GM12875 (cell line): ENCODE measurements around the gene CNR2.

Experiments used
- H3K4me3 ChIP-seq: one replicate; pipeline ENCODE4 v1.5.1; 2011; ENCODE audit warnings: low read depth, low read length, control low read depth
- TF ChIP-seq, protein P1 (sequence below): IDR thresholded peaks from 2 replicates; pipeline ENCODE4 v1.5.1; 2011; ENCODE audit warnings: low read depth, mild to moderate bottlenecking, control low read depth, inconsistent platforms, low read length, moderate library complexity, borderline replicate concordance; ENCODE audit not compliant: insufficient read depth

CNR2 gene

DNA sequence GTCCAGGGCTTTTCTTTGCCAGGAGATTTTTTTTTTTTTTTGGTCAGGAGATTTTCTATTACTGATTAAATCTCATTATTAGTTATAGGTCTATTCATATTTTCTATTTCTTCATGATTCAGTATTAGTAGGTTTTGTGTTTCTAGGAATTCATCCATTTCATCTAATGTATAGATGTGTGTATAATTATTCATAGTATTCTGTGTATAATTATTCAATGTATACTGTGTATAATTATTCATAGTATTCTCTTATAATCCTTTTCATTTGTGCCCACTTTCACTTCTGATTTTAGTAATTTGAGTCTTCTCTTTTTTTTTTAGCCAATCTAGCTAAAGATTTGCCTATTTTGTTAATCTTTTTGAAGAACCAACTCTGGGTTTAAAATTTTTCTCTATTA is 34.2 kb upstream of the CNR2 start:
- TF ChIP-seq, protein P1, sequence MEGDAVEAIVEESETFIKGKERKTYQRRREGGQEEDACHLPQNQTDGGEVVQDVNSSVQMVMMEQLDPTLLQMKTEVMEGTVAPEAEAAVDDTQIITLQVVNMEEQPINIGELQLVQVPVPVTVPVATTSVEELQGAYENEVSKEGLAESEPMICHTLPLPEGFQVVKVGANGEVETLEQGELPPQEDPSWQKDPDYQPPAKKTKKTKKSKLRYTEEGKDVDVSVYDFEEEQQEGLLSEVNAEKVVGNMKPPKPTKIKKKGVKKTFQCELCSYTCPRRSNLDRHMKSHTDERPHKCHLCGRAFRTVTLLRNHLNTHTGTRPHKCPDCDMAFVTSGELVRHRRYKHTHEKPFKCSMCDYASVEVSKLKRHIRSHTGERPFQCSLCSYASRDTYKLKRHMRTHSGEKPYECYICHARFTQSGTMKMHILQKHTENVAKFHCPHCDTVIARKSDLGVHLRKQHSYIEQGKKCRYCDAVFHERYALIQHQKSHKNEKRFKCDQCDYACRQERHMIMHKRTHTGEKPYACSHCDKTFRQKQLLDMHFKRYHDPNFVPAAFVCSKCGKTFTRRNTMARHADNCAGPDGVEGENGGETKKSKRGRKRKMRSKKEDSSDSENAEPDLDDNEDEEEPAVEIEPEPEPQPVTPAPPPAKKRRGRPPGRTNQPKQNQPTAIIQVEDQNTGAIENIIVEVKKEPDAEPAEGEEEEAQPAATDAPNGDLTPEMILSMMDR, result no peak
- H3K4me3 ChIP-seq, result no peak overlapping the region

DNA sequence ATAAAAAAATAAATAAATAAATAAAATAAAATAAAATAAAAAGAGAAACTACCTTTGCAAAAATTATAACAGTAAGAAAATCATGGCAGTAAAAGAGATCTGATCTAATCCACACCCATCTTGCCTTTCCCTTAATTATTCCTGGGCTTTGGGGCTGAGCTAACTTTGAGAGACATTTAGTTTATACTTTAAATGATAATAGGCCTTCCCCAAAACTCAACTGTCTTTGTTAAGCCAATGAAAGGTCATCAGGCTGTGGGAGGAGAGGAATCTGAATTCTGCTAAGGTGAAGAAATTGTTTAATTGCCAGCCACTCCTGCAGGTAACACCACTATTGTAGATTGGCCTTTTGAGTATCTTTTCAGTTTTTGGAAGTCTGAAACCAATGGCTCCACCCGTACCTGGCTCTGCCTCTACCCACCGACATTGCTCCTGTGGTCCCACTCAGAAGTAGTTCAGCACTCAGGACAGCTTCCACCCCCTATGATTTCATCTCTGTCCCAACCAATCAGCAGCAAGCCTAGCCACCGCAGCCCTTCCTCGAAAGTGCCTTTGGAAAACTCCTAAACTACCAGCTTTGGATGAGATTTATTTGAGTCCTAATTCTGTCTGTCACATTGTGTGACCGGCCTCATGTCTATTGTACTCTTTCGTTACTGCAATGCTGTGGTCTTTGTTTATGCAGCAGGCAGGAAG is 23.5 kb upstream of the CNR2 start:
- no peak overlapping the region for H3K4me3 ChIP-seq
- TF ChIP-seq, protein P1, result no peak

DNA sequence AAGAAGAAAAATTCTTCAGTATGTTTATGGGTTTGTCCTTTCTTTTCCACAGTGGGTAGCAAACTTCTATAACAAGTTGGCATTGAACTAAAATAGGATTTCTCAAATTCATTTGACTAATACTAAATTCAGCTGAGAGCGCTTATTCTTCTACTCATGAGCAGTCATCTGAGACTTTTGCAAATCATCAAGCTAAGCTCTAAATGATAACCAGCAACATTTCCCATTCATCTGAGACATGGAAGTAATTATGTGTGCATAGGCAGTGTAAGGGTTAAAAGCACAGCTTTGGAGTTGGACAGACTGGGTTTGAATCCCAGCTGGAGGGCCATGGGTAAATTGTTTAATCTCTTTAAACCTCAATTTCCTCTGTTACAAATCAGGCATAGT is 18.3 kb upstream of the CNR2 start:
- no peak overlapping the region for H3K4me3 ChIP-seq
- TF ChIP-seq, protein P1, result no peak

DNA sequence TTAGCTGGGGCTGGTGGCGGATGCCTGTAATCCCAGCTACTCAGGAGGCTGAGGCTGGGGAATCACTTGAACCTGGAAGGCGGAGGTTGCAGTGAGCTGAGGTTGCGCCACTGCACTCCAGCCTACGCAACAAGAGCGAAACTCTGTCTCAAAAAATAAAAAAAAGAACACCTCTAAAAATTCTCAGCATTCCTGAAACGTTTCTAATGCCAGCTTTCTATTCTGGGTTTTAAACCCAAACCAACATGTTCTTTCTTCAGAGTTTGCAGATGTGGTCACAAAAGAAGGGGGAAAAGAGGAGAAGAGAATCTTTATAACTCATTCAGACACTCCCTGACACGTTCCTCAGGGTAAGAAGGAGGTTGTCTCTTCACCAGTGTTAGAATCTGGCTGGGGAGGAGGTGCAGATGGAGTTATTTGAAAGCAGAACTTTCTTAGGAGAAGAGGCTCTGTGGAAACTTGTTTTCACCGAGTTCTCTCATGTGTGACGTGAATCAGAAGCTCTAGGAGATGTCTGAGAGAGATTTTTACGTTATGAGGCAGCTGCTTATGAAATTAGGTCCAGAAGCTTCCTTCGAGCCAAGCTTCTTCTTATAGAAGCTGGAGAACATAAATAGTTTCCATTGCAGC is 17.8 kb upstream of the CNR2 start:
- no peak overlapping the region for H3K4me3 ChIP-seq
- TF ChIP-seq, protein P1, result no peak

- TF ChIP-seq, protein P1, result no peak
- H3K4me3 ChIP-seq, result no peak overlapping the region
These were observed 17.1 kb upstream of the CNR2 start for GRCh38 chr1:23930270-23930669.

- no peak overlapping the region for H3K4me3 ChIP-seq
- TF ChIP-seq, protein P1, result no peak
These were observed 15.6 kb upstream of the CNR2 start for GRCh38 chr1:23928789-23929188.

DNA sequence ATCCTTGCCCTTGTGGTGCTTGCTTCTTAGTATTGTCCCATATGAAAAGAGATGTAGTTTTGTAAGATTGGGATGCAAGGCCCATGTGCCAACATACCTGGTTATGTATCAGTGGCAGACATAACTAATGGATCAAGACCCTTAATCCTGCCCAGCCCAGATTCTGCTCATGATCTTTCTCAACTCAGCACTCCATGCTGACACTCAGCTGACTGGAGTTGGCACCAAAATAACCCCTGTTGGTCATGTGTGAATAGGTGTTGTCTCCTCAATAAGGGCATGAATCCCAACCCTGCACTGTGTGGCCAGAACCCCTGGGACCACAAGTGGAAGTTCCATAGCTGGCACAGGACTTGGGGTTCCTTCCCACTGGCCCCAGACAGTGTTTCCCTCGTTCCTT is 13.9 kb upstream of the CNR2 start:
- TF ChIP-seq, protein P1, result no peak
- H3K4me3 ChIP-seq, result no peak overlapping the region
